ENCODE results near the gene TMEM123. TPM values are rescaled to one million over a fixed set of nuclear protein-coding genes. Genes with fewer than 3 reads are reported as not detected.

Gene TMEM123
- total and polyA plus RNA-seq, 2 donors (not counting 3 experiments of a cell fraction or from before 2014, with no cell fraction given), result 201 to 257 TPM

- Histone ChIP-seq H2AFZ (ENCODE audit: low read depth, low read length) (no peak overlapping the region), H3K4me2 (ENCODE audit: insufficient read depth, low read length) (no peak overlapping the region), H3K9ac (replicated peaks; ENCODE audit: extremely low read depth, insufficient read depth, low read length) (no peak overlapping the region), H3K4me1 (ENCODE audit: control insufficient read depth, extremely low read depth, insufficient read depth, low read length) (no peaks in the 10 kb centered on the region), H3K9me3 (replicated peaks; ENCODE audit: control insufficient read depth, insufficient read depth, low read length) (no peaks in the 10 kb centered on the region), H3K79me2 (ENCODE audit: control insufficient read depth, insufficient read depth, low read length) (peaks cover 36% of the 10 kb centered on the region), H3K9me1 (replicated peaks; ENCODE audit: control insufficient read depth, extremely low read depth, insufficient read depth, low read length) (no peaks in the 10 kb centered on the region), H3K36me3 (ENCODE audit: control insufficient read depth in 2 of 2, extremely low read depth in 1 of 2, insufficient read depth in 2 of 2, low read length in 2 of 2) (peaks cover 3 to 11% of the 10 kb centered on the region in 2 experiments), H4K20me1 (replicated peaks; ENCODE audit: control insufficient read depth, extremely low read depth, insufficient read depth, low read length) (peaks cover 3% of the 10 kb centered on the region), H3K27me3 (ENCODE audit: control insufficient read depth in 2 of 2, insufficient read depth in 2 of 2, low read length in 2 of 2) (no peaks in the 10 kb centered on the region), H3K4me3 (replicated peaks in 1 of 3; ENCODE audit: insufficient read depth in 1 of 3, low read depth in 1 of 3, low read length in 3 of 3) (no peak overlapping the region), H3K27ac (ENCODE audit: insufficient read depth, low read depth, low read length) (no peak overlapping the region)
- DNase-seq (ENCODE audit: low read depth, low spot score), result no peak
- dilution Hi-C loops (cut with MboI; ENCODE audit: extremely low pct_ligation_motif_present, low sequenced_read_pairs), result no loop called here
- FAIRE-seq, result no peak
- ChIA-PET POLR2A (no interaction called here), CTCF (interaction anchor here (1.1 to 5.4 kb wide), 3 partner anchors 11 to 61 kb away, joined by 3 to 36 read pairs (median 4); no protein-coding TSS in a partner anchor)
- TF ChIP-seq EZH2 (IDR thresholded peaks at IDR 0.05; ENCODE audit: borderline replicate concordance, low read depth, low read length, severe bottlenecking) (no peak), MAX (IDR thresholded peaks at IDR 0.05; ENCODE audit: insufficient read depth, insufficient read length) (no peak), POLR2AphosphoS5 (IDR thresholded peaks at IDR 0.05; ENCODE audit: insufficient read depth, low read depth, low read length) (no peak), MYC (IDR thresholded peaks at IDR 0.05; ENCODE audit: low read depth, low read length) (no peak), JUN (IDR thresholded peaks at IDR 0.05; ENCODE audit: borderline replicate concordance, insufficient read depth, insufficient read length, low read depth) (no peak), GATA2 (IDR thresholded peaks at IDR 0.05; ENCODE audit: insufficient read depth, insufficient read length, low read depth, low read length) (no peak), POLR2A (IDR thresholded peaks at IDR 0.05; ENCODE audit: low read depth, low read length) (no peak), FOS (IDR thresholded peaks at IDR 0.05; ENCODE audit: borderline replicate concordance, insufficient read depth, low read length) (no peak), CTCF (IDR thresholded peaks at IDR 0.05; ENCODE audit: extremely low read depth in 1 of 2, insufficient read depth in 1 of 2, low read depth in 1 of 2, low read length in 2 of 2) (no peak)
- intact Hi-C loops (cut with micrococcal nuclease), result loop anchor here (2.0 kb wide), 1 partner anchor 50 kb away; the partner anchor contains the start of gene TMEM123
- BruUV-seq (replicated peaks), result no TSS peak
These were observed 50.0 kb downstream of the TMEM123 start for GRCh38 chr11:102402548-102402947.
